Progenitor cell of endocrine pancreas (in vitro differentiated cells): Measurements from ENCODE around the gene RBM44. TPM values are rescaled to one million over a fixed set of nuclear protein-coding genes. Genes with fewer than 3 reads are reported as not detected.
"Not testable (repeated sequence)": the region's sequence is repeated elsewhere in the genome, so short reads cannot be mapped to it uniquely, and the experiment has no call there.

Source experiments
- DNase-seq: peaks from one replicate; pipeline ENCODE4 v3.0.0; 2021; ENCODE audit warnings: low spot score; ENCODE audit not compliant: unreplicated experiment
- H3K27ac Mint-ChIP-seq: 2 replicates; pipeline ENCODE4 v1.8.0; 2021; ENCODE audit warnings: mild to moderate bottlenecking, moderate library complexity, mixed read lengths
- H3K27me3 Mint-ChIP-seq: 2 replicates; pipeline ENCODE4 v1.8.0; 2021; ENCODE audit warnings: mixed read lengths
- H3K36me3 Mint-ChIP-seq: 2 replicates; pipeline ENCODE4 v1.8.0; 2022; ENCODE audit warnings: mixed read lengths; ENCODE audit not compliant: insufficient read depth
- H3K4me1 Mint-ChIP-seq: 2 replicates; pipeline ENCODE4 v1.8.0; 2021; ENCODE audit warnings: low read depth, mixed read lengths
- H3K4me3 Mint-ChIP-seq: 2 replicates; pipeline ENCODE4 v1.8.0; 2021; ENCODE audit warnings: low read depth, mild to moderate bottlenecking, moderate library complexity, mixed read lengths
- H3K9me3 Mint-ChIP-seq: 2 replicates; pipeline ENCODE4 v1.8.0; 2021; ENCODE audit warnings: low read depth, mixed read lengths
- total RNA-seq: library from RNA; stranded (reverse); gene quantifications from 2 replicates; pipeline ENCODE4 v1.2.1, GENCODE V29; 2021
- TF ChIP-seq, protein P1 (sequence below): fragments of 200-600 bp; sonication (generic); IDR thresholded peaks from one replicate; pipeline ENCODE4 v1.5.0; 2021; ENCODE audit warnings: antibody characterized with exemption, mild to moderate bottlenecking; ENCODE audit not compliant: unreplicated experiment

RBM44 gene
- total RNA-seq, 1 donor from 2014 or later = 0.81 TPM

DNA sequence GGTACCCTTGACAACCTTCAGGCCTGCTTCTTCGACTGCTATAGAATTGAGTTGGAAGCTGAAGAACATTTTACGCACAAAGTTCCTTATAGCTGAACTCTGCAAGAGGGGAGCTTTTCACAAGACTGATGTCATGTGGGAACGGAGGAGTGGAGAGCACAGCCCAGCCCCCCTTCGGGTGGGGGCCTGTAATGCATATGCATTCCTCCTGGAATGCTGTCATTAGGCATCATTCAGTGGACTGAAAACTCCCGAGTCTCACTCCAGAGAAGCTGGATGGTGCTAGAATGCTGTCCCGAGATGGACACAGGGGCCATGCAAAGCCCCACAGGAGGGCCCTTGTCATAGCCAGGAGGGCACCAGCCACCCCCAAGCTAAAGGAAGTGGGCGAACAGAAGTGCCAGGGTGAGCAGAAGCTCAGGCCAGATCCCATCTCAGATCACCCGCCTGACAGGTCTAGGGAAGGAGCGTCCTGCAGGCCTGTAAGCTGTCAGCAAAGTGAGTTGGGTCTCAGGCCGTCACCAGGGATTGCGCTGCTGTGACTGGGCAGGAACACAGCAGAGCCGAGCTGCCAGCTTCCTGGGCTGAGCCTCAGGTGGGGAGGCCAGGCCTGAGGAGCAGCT lies 43.8 kb upstream of the RBM44 start:
- TF ChIP-seq, protein P1, sequence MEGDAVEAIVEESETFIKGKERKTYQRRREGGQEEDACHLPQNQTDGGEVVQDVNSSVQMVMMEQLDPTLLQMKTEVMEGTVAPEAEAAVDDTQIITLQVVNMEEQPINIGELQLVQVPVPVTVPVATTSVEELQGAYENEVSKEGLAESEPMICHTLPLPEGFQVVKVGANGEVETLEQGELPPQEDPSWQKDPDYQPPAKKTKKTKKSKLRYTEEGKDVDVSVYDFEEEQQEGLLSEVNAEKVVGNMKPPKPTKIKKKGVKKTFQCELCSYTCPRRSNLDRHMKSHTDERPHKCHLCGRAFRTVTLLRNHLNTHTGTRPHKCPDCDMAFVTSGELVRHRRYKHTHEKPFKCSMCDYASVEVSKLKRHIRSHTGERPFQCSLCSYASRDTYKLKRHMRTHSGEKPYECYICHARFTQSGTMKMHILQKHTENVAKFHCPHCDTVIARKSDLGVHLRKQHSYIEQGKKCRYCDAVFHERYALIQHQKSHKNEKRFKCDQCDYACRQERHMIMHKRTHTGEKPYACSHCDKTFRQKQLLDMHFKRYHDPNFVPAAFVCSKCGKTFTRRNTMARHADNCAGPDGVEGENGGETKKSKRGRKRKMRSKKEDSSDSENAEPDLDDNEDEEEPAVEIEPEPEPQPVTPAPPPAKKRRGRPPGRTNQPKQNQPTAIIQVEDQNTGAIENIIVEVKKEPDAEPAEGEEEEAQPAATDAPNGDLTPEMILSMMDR = no peak
- Mint-ChIP-seq H3K27ac (no peak overlapping the region), H3K4me1 (peaks cover 5% of the 10 kb centered on the region), H3K4me3 (no peak overlapping the region), H3K36me3 (peaks cover 33% of the 10 kb centered on the region), H3K27me3 (no peaks in the 10 kb centered on the region), H3K9me3 (no peaks in the 10 kb centered on the region)
- no peak for DNase-seq

DNA sequence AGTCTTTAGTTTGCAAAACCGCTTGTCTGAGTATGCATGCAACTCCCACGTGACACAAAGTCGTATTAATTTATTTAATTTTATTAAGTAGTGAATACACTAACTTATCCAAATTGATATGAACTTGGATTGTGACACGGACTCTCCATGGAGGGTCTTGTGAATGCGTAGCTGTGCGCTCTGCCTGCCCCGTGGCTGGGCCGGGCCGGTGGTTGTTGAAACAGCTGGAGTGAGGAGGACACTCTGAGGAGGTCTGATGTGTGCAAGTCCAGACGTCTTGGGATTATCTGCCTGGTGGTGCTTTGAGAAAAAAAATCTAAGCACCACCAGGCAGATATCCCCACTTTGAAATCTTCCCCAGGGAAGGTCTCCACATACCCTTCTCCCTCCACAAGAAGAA lies 41.0 kb upstream of the RBM44 start:
- no peaks in the 10 kb centered on the region for H3K27me3 Mint-ChIP-seq
- peaks cover 5% of the 10 kb centered on the region for H3K4me1 Mint-ChIP-seq
- H3K9me3 Mint-ChIP-seq = no peaks in the 10 kb centered on the region
- H3K4me3 Mint-ChIP-seq = no peak overlapping the region
- DNase-seq = no peak
- peaks cover 38% of the 10 kb centered on the region for H3K36me3 Mint-ChIP-seq
- H3K27ac Mint-ChIP-seq = no peak overlapping the region
- TF ChIP-seq, protein P1 = no peak

DNA sequence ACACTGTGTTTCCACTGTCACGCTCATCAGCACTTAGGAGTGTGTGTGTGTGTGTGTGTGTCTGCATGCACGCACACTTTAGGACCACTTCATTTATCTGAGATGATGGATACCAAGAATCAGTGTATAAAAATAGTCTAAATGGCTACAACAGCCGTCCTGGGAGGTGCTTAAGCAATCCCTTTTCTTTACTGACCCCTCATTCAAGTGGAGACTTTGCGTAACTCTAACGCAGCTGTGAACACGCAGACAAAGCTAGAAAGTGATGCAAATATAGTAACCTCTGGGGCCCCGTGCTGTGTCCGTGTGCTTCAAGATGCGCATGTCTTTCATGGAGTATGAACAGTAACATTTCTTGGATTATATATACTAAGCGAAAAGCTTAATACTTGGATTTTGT lies 40.4 kb upstream of the RBM44 start:
- Mint-ChIP-seq H3K27me3 (no peaks in the 10 kb centered on the region), H3K36me3 (peaks cover 40% of the 10 kb centered on the region), H3K27ac (no peak overlapping the region), H3K4me3 (no peak overlapping the region), H3K4me1 (peaks cover 5% of the 10 kb centered on the region), H3K9me3 (no peaks in the 10 kb centered on the region)
- TF ChIP-seq, protein P1 = no peak
- no peak for DNase-seq

DNA sequence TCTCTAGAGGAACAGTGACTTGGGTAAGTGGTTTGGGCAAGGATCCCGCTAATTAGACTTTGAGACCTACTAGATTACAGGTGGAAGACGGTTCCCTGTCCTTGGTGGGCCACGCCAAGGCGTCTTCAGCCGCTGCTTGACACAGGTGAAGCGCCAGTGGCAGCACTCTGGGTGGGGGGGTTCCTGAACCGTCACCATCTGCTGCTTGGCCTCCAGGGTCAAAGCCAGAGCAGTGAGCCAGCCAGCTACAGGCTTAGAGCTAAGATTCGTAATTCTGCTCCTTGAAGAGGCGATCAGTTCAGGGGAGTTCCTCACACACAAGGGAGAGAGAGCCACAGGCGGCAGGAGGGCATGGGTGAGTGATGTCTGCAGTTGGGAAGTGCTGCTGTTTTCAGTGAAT lies 39.4 kb upstream of the RBM44 start:
- no peak overlapping the region for H3K4me3 Mint-ChIP-seq
- H3K27ac Mint-ChIP-seq = no peak overlapping the region
- no peaks in the 10 kb centered on the region for H3K27me3 Mint-ChIP-seq
- peaks cover 40% of the 10 kb centered on the region for H3K36me3 Mint-ChIP-seq
- no peak for DNase-seq
- TF ChIP-seq, protein P1 = no peak
- H3K4me1 Mint-ChIP-seq = peaks cover 7% of the 10 kb centered on the region
- no peaks in the 10 kb centered on the region for H3K9me3 Mint-ChIP-seq

DNA sequence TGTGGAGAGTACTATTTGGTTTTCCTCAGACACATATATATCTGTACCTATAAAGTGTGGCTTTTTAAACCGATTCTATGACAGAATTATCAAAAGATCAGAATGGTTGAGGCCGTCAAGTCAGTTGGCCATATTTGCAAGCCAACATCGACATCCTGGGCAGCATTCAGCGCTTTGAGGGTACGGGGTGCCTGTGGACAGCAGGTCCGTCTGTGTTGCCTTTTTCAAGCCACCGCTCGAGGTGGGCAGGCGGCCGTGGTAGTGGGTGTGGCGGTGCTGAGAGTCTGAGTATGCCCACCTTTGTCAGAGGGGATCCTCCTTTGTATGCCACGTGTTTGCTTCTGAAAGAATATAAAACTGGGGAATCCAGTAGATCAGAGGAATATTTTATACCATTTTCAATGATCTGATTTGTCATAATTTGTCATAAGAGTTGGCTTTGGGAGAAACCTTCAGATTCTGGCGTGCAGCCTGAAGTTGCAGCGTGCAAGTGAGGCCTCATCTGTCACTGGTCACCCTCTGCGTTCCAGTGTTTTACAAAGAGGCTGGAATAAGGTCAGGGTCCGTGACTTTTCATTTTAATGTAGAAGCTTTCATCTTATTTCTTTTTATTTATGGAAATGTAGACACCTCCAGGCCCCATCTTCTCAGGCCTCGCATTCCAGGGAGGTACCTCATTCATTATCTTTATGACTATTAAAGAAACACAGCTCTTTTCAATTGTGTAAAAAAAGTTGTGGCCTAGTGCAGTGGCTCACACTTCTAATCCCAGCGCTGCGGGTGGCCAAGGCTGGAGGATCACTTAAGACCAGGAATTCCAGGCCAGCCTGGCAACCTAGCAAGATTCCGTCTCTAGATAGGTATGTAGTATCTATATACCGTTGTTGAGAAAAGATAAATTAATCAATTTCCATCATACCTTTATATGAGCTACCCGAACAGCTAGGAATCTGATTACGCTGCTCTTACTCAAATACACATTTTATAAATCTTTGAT lies 37.8 kb upstream of the RBM44 start:
- TF ChIP-seq, protein P1 = no peak
- H3K27me3 Mint-ChIP-seq = no peaks in the 10 kb centered on the region
- no peak overlapping the region for H3K4me3 Mint-ChIP-seq
- H3K36me3 Mint-ChIP-seq = peaks cover 38% of the 10 kb centered on the region
- peaks cover 3% of the 10 kb centered on the region for H3K4me1 Mint-ChIP-seq
- H3K9me3 Mint-ChIP-seq = no peaks in the 10 kb centered on the region
- peak overlapping the region; percentile 76 for H3K27ac Mint-ChIP-seq
- DNase-seq = no peak

DNA sequence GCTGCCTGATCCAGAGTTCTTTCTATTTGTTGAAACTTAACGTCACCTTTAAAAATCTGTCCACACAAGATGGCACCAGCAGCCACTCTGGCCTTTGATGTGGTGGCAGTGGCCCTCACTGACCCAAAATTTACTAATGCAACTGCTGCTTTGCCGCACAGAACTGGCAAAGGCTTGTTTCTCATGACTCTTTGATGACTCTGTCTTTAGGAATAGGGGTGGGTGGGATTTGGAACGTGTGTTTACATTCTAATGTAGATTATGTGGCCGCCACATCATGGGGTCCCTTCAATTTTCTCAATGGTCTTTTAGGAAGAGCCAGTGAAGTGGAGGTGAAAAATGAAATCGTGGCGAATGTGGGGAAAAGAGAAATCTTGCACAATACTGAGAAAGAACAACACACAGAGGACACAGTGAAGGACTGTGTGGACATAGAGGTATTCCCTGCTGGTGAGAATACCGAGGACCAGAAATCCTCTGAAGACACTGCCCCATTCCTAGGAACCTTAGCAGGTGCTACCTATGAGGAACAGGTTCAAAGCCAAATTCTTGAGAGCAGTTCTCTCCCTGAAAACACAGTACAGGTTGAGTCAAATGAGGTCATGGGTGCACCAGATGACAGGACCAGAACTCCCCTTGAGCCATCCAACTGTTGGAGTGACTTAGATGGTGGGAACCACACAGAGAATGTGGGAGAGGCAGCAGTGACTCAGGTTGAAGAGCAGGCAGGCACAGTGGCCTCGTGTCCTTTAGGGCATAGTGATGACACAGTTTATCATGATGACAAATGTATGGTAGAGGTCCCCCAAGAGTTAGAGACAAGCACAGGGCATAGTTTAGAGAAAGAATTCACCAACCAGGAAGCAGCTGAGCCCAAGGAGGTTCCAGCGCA lies 36.0 kb upstream of the RBM44 start:
- H3K27ac Mint-ChIP-seq, H3K9me3 Mint-ChIP-seq, DNase-seq, H3K4me1 Mint-ChIP-seq, H3K4me3 Mint-ChIP-seq, H3K27me3 Mint-ChIP-seq: not testable (repeated sequence)
- H3K36me3 Mint-ChIP-seq = peaks cover 30% of the 10 kb centered on the region
